Activated T-cell treated with anti-CD3 and anti-CD28 coated beads, Interleukin-2, amount 50 U/mL, for 4 hours (primary cell): ENCODE data around the gene ZNF226. TPM values are rescaled to one million over a fixed set of nuclear protein-coding genes. Genes with fewer than 3 reads are reported as not detected.
A peak's percentile ranks its signal among the peaks of the same experiment; 100 is the strongest.
"Not testable (repeated sequence)": the region's sequence is repeated elsewhere in the genome, so short reads cannot be mapped to it uniquely, and the experiment has no call there.

Source experiments
- ATAC-seq, 2 donors: fragments of 200-7000 bp; cut with Tn5 transposase; one replicate each; pipeline ENCODE4 v1.10.0; 2021
- DNase-seq: peaks from one replicate; pipeline ENCODE4 v3.0.0-alpha.2; 2020
- H3K27me3 Mint-ChIP-seq: one replicate; pipeline ENCODE4 v1.8.0; 2021; ENCODE audit warnings: low read depth, mixed read lengths
- H3K36me3 Mint-ChIP-seq: one replicate; pipeline ENCODE4 v1.8.0; 2022; ENCODE audit warnings: mixed read lengths; ENCODE audit not compliant: insufficient read depth
- H3K4me1 Mint-ChIP-seq: one replicate; pipeline ENCODE4 v1.8.0; 2021; ENCODE audit warnings: low read depth, mixed read lengths
- H3K4me3 Mint-ChIP-seq: one replicate; pipeline ENCODE4 v1.8.0; 2021; ENCODE audit warnings: mild to moderate bottlenecking, moderate library complexity, mixed read lengths
- H3K9me3 Mint-ChIP-seq: one replicate; pipeline ENCODE4 v1.8.0; 2021; ENCODE audit warnings: mixed read lengths
- total RNA-seq, 3 donors: library from RNA; stranded (reverse); gene quantifications; one replicate each; pipeline ENCODE4 v1.2.1, GENCODE V29; 2021

ZNF226 gene
- total RNA-seq = 1 to 10 TPM; 5.2 to 9.7 (median 5.7) TPM

GRCh38 chr19:44164673-44165512 lies at the start of gene ZNF226:
Gene ZNF226 (plus strand): TSS chr19:44165100. CDS start chr19:44170081, 4,981 bp downstream.
- Mint-ChIP-seq H3K36me3 (peaks cover 34% of the 10 kb centered on the region), H3K4me3 (peak within 1 kb of the TSS; percentile 98), H3K9me3 (peaks cover 46% of the 10 kb centered on the region), H3K4me1 (peaks cover 31% of the 10 kb centered on the region), H3K27me3 (no peaks in the 10 kb centered on the region)
- peak; percentile 95 to 98 for ATAC-seq
- DNase-seq = peak; percentile 73

- not testable (repeated sequence) for H3K4me1 Mint-ChIP-seq, H3K27me3 Mint-ChIP-seq, H3K4me3 Mint-ChIP-seq, ATAC-seq, DNase-seq
- Mint-ChIP-seq H3K36me3 (peaks cover 84% of the 10 kb centered on the region), H3K9me3 (peaks cover 55% of the 10 kb centered on the region)
Measured at GRCh38 chr19:44121162-44121561, 43.7 kb upstream of the ZNF226 start.

- Mint-ChIP-seq H3K4me3 (no peak overlapping the region), H3K27me3 (no peaks in the 10 kb centered on the region), H3K4me1 (no peaks in the 10 kb centered on the region), H3K9me3 (peaks cover 20% of the 10 kb centered on the region), H3K36me3 (peaks cover 36% of the 10 kb centered on the region)
- ATAC-seq (no peak), DNase-seq (no peak)
Measured at GRCh38 chr19:44131955-44132354, 32.9 kb upstream of the ZNF226 start.

GRCh38 chr19:44141191-44142058 lies 23.5 kb upstream of the ZNF226 start, which contains the start of gene ZNF234:
Gene ZNF234 (plus strand): TSS chr19:44141554. CDS start chr19:44144633, 3,079 bp downstream.
- no peaks in the 10 kb centered on the region for H3K27me3 Mint-ChIP-seq
- DNase-seq = peak; percentile 66
- peaks cover 17% of the 10 kb centered on the region for H3K4me1 Mint-ChIP-seq
- peaks cover 3% of the 10 kb centered on the region for H3K9me3 Mint-ChIP-seq
- H3K4me3 Mint-ChIP-seq = peak within 1 kb of the TSS; percentile 96
- ATAC-seq = peak; percentile 93 to 94
- H3K36me3 Mint-ChIP-seq = peaks cover 27% of the 10 kb centered on the region

GRCh38 chr19:44142059-44142433 lies 22.9 kb upstream of the ZNF226 start:
- Mint-ChIP-seq H3K4me3 (peak overlapping the region; percentile 96), H3K9me3 (no peaks in the 10 kb centered on the region), H3K4me1 (peaks cover 17% of the 10 kb centered on the region), H3K27me3 (no peaks in the 10 kb centered on the region), H3K36me3 (peaks cover 26% of the 10 kb centered on the region)
- no peak for DNase-seq
- peak; percentile 5 to 10 for ATAC-seq

GRCh38 chr19:44149776-44150175 lies 15.1 kb upstream of the ZNF226 start:
- no peak for DNase-seq
- ATAC-seq = no peak

GRCh38 chr19:44151491-44151890 lies 13.4 kb upstream of the ZNF226 start:
- peaks cover 74% of the 10 kb centered on the region for H3K36me3 Mint-ChIP-seq
- ATAC-seq (no peak), DNase-seq (no peak)
- no peaks in the 10 kb centered on the region for H3K4me1 Mint-ChIP-seq
- no peak overlapping the region for H3K4me3 Mint-ChIP-seq
- H3K9me3 Mint-ChIP-seq = peaks cover 44% of the 10 kb centered on the region
- no peaks in the 10 kb centered on the region for H3K27me3 Mint-ChIP-seq

More at GRCh38 chr19:44149776-44150175, 15.1 kb upstream of the ZNF226 start:
- Mint-ChIP-seq H3K9me3 (peaks cover 37% of the 10 kb centered on the region), H3K4me3 (no peak overlapping the region), H3K27me3 (no peaks in the 10 kb centered on the region), H3K36me3 (peaks cover 79% of the 10 kb centered on the region), H3K4me1 (no peaks in the 10 kb centered on the region)

- no peak for ATAC-seq
- no peak overlapping the region for H3K4me3 Mint-ChIP-seq
- H3K27me3 Mint-ChIP-seq = no peaks in the 10 kb centered on the region
- peaks cover 56% of the 10 kb centered on the region for H3K9me3 Mint-ChIP-seq
- H3K4me1 Mint-ChIP-seq = no peaks in the 10 kb centered on the region
- peaks cover 62% of the 10 kb centered on the region for H3K36me3 Mint-ChIP-seq
- no peak for DNase-seq
Measured at GRCh38 chr19:44156475-44156874, 8.4 kb upstream of the ZNF226 start.

GRCh38 chr19:44163789-44164188 lies 1.1 kb upstream of the ZNF226 start:
- Mint-ChIP-seq H3K9me3 (peaks cover 46% of the 10 kb centered on the region), H3K36me3 (peaks cover 25% of the 10 kb centered on the region), H3K4me1 (peaks cover 31% of the 10 kb centered on the region), H3K27me3 (no peaks in the 10 kb centered on the region), H3K4me3 (no peak overlapping the region)
- ATAC-seq (no peak), DNase-seq (no peak)

- peaks cover 31% of the 10 kb centered on the region for H3K4me1 Mint-ChIP-seq
- peaks cover 28% of the 10 kb centered on the region for H3K36me3 Mint-ChIP-seq
- no peaks in the 10 kb centered on the region for H3K27me3 Mint-ChIP-seq
- H3K9me3 Mint-ChIP-seq = peaks cover 46% of the 10 kb centered on the region
- DNase-seq (no peak), ATAC-seq (no peak)
- H3K4me3 Mint-ChIP-seq = peak overlapping the region; percentile 98
Measured at GRCh38 chr19:44164327-44164672, 600 bp upstream of the ZNF226 start.

GRCh38 chr19:44170660-44171059 lies 5.8 kb downstream of the ZNF226 start:
- peaks cover 80% of the 10 kb centered on the region for H3K36me3 Mint-ChIP-seq

GRCh38 chr19:44176590-44176989 lies 11.7 kb downstream of the ZNF226 start:
- no peak for DNase-seq
- Mint-ChIP-seq H3K9me3 (peaks cover 75% of the 10 kb centered on the region), H3K36me3 (peaks cover 67% of the 10 kb centered on the region), H3K27me3 (no peaks in the 10 kb centered on the region), H3K4me3 (no peak overlapping the region), H3K4me1 (no peaks in the 10 kb centered on the region)
- no peak for ATAC-seq

More at GRCh38 chr19:44170660-44171059, 5.8 kb downstream of the ZNF226 start:
- peaks cover 20% of the 10 kb centered on the region for H3K4me1 Mint-ChIP-seq
- peaks cover 53% of the 10 kb centered on the region for H3K9me3 Mint-ChIP-seq
- DNase-seq, ATAC-seq, H3K27me3 Mint-ChIP-seq, H3K4me3 Mint-ChIP-seq: not testable (repeated sequence)

- H3K36me3 Mint-ChIP-seq = peaks cover 24% of the 10 kb centered on the region
- no peaks in the 10 kb centered on the region for H3K27me3 Mint-ChIP-seq
- H3K9me3 Mint-ChIP-seq = peaks cover 62% of the 10 kb centered on the region
- DNase-seq (no peak), ATAC-seq (no peak)
- no peaks in the 10 kb centered on the region for H3K4me1 Mint-ChIP-seq
- no peak overlapping the region for H3K4me3 Mint-ChIP-seq
Measured at GRCh38 chr19:44180968-44181367, 16.1 kb downstream of the ZNF226 start.

GRCh38 chr19:44182145-44182544 lies 17.2 kb downstream of the ZNF226 start:
- Mint-ChIP-seq H3K36me3 (peaks cover 12% of the 10 kb centered on the region), H3K4me3 (no peak overlapping the region), H3K9me3 (peaks cover 59% of the 10 kb centered on the region), H3K4me1 (no peaks in the 10 kb centered on the region), H3K27me3 (no peaks in the 10 kb centered on the region)
- ATAC-seq (no peak), DNase-seq (no peak)
